ENCODE data around the gene TEX14. TPM values are rescaled to one million over a fixed set of nuclear protein-coding genes. Genes with fewer than 3 reads are reported as not detected.

TEX14 gene
- total RNA-seq, 4 donors from 2014 or later, result under 0.01 to 0.21 TPM; not detected in 2

DNA sequence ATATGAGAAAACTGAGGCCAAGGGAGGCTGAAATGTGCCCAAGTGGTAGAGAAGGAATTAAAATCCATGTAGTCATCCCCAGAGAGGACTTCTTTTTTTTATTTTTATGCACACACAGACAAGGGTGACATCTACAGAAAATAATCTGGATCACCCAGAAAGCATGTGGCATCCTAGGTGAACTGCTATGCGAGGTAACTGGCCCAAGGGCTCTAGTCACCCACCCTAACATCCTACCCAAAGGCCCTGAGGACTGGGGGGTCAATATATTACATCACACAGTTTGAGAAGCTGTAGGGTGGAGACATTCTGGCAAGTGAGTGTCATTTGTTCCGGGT lies 23.3 kb downstream of the TEX14 start:
- no peaks in the 10 kb centered on the region for H3K9me3 ChIP-seq
- H3K27me3 ChIP-seq, result no peaks in the 10 kb centered on the region
- TF ChIP-seq POLR2A (IDR thresholded peaks at IDR 0.05) (no peak), EP300 (IDR thresholded peaks at IDR 0.05) (no peak)
- TF ChIP-seq, protein P1, sequence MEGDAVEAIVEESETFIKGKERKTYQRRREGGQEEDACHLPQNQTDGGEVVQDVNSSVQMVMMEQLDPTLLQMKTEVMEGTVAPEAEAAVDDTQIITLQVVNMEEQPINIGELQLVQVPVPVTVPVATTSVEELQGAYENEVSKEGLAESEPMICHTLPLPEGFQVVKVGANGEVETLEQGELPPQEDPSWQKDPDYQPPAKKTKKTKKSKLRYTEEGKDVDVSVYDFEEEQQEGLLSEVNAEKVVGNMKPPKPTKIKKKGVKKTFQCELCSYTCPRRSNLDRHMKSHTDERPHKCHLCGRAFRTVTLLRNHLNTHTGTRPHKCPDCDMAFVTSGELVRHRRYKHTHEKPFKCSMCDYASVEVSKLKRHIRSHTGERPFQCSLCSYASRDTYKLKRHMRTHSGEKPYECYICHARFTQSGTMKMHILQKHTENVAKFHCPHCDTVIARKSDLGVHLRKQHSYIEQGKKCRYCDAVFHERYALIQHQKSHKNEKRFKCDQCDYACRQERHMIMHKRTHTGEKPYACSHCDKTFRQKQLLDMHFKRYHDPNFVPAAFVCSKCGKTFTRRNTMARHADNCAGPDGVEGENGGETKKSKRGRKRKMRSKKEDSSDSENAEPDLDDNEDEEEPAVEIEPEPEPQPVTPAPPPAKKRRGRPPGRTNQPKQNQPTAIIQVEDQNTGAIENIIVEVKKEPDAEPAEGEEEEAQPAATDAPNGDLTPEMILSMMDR (IDR thresholded peaks at IDR 0.05), result no peak
- DNase-seq (ENCODE audit: low spot score in 2 of 2), result no peak
- WGBS, 2 donors, result 87 to 97% methylated on average over 2 of the region's 2 CpGs
- H3K27ac ChIP-seq, result no peak overlapping the region
- H3K4me3 ChIP-seq, result no peak overlapping the region
- no peaks in the 10 kb centered on the region for H3K36me3 ChIP-seq
- no peaks in the 10 kb centered on the region for H3K4me1 ChIP-seq

- no peak for DNase-seq (ENCODE audit: low spot score in 2 of 2)
- Histone ChIP-seq H3K9me3 (no peaks in the 10 kb centered on the region), H3K4me1 (no peaks in the 10 kb centered on the region), H3K27me3 (no peaks in the 10 kb centered on the region), H3K4me3 (no peak overlapping the region), H3K27ac (no peak overlapping the region), H3K36me3 (no peaks in the 10 kb centered on the region)
- WGBS, 2 donors, result 54 to 68% methylated on average over 1 of the region's 1 CpG
- TF ChIP-seq, protein P1 (IDR thresholded peaks at IDR 0.05), result no peak
- TF ChIP-seq EP300 (IDR thresholded peaks at IDR 0.05) (no peak), POLR2A (IDR thresholded peaks at IDR 0.05) (no peak)
These were observed 23.8 kb downstream of the TEX14 start for GRCh38 chr17:58667934-58668597.

DNA sequence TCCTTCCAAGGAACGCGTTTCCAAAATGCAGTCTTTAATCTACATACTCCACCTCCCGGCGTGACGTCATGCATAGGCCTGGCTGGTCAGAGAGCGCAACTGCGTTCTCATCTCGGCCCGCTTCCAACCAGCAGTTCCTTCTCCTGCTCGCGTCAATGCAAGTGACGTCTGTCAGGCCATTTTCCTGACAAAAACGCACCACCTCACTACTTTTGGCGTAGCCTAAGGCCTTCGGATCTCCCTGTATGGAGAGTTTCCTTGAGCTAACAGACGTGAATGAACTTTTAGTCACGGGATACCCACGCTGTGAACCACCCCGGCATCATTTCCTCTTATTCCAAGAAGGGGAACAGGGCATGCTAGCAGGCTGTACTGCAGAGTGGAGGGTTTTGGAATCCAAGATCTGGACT lies 25.0 kb downstream of the TEX14 start:
- no peak overlapping the region for H3K4me3 ChIP-seq
- TF ChIP-seq, protein P1 (IDR thresholded peaks at IDR 0.05), result no peak
- TF ChIP-seq EP300 (IDR thresholded peaks at IDR 0.05) (peak; percentile 45 to 66), POLR2A (IDR thresholded peaks at IDR 0.05) (no peak)
- WGBS, 2 donors, result 44 to 57% methylated on average over 19 of the region's 19 CpGs
- H3K36me3 ChIP-seq, result no peaks in the 10 kb centered on the region
- peak overlapping the region in 2 of 4 donors; percentile 36 to 52 for H3K27ac ChIP-seq
- peak; percentile 41 to 63 for DNase-seq (ENCODE audit: low spot score in 2 of 2)
- no peaks in the 10 kb centered on the region for H3K4me1 ChIP-seq
- H3K9me3 ChIP-seq, result no peaks in the 10 kb centered on the region
- no peaks in the 10 kb centered on the region for H3K27me3 ChIP-seq

DNA sequence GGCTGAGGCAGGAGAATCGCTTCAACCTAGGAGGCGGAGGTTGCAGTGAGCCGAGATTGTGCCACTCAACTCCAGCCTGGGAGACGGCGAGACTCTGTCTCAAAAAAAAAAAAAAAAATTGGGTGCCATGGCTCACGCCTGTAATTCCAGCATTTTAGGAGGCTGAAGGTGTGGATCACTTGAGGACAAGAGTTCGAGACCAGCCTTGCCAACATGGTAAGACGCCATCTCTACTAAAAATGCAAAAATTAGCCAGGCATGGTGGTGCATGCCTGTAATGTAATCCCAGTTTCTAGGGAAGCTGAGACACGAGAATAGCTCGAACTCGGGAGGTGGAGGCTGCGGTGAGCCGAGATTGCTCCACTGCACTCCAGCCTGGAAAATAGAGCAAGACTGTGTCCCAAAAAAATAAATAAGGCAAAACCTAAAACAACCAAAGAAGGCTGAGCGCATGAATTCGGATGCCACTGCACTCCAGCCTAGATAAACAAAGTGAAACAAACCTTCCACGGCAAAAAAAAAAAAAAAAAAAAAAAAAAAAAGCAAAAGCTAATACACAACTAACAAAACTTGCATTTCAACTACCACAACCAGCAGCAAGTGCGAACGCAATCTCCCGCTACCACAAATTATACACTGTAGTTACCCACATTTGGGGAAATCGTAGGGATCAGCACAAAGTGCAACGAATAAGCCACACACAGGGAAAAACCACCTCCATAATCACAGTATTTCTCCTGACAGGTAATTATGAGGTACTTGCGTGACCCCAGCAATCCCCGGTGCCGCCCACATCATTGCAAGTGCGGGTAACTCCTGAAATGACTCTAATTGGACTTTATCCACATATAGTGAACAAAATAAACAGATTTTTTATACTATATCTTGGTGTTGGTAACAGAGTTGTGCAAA lies 25.6 kb downstream of the TEX14 start:
- Histone ChIP-seq H3K9me3 (no peaks in the 10 kb centered on the region), H3K27ac (peak overlapping the region in 2 of 4 donors; percentile 36 to 52), H3K4me3 (peak overlapping the region in 1 of 4 donors; percentile 8), H3K36me3 (no peaks in the 10 kb centered on the region), H3K4me1 (no peaks in the 10 kb centered on the region), H3K27me3 (no peaks in the 10 kb centered on the region)
- no peak for TF ChIP-seq POLR2A (IDR thresholded peaks at IDR 0.05)
- no peak for TF ChIP-seq EP300 (IDR thresholded peaks at IDR 0.05)
- WGBS, 2 donors, result 87 to 92% methylated on average over 25 of the region's 25 CpGs
- DNase-seq (ENCODE audit: low spot score in 2 of 2), result no peak

GRCh38 chr17:58664302-58664701 lies 27.5 kb downstream of the TEX14 start:
- no peaks in the 10 kb centered on the region for H3K36me3 ChIP-seq
- DNase-seq (ENCODE audit: low spot score in 2 of 2), result no peak
- WGBS, 2 donors, result 76% methylated on average over 2 of the region's 2 CpGs
- no peaks in the 10 kb centered on the region for H3K27me3 ChIP-seq
- no peaks in the 10 kb centered on the region for H3K4me1 ChIP-seq
- H3K4me3 ChIP-seq, result no peak overlapping the region
- H3K9me3 ChIP-seq, result no peaks in the 10 kb centered on the region
- TF ChIP-seq, protein P1 (IDR thresholded peaks at IDR 0.05), result no peak
- TF ChIP-seq EP300 (IDR thresholded peaks at IDR 0.05), result no peak
- TF ChIP-seq POLR2A (IDR thresholded peaks at IDR 0.05), result no peak
- no peak overlapping the region for H3K27ac ChIP-seq
